Right lobe of liver (tissue), 6 donors: ENCODE measurements around the gene AFF2. TPM values are rescaled to one million over a fixed set of nuclear protein-coding genes. Genes with fewer than 3 reads are reported as not detected.

Experiments
- ATAC-seq, 4 donors: fragments of 200-7000 bp; cut with Tn5 transposase; one replicate each; pipeline ENCODE4 v1.9.1; 2020; ENCODE audit warnings: mild to moderate bottlenecking in 4 of 4, moderate library complexity in 4 of 4
- DNase-seq, 3 donors: peaks; one replicate each; pipeline ENCODE4 v3.0.0-alpha.2; 2020
- H3K27ac ChIP-seq, 3 donors: fragments of 200-600 bp; one replicate each; pipeline ENCODE4 v1.8.0; 2022
- H3K27me3 ChIP-seq, 2 donors: fragments of 200-600 bp; one replicate each; pipeline ENCODE4 v1.8.0; 2022
- H3K36me3 ChIP-seq, 4 donors: fragments of 200-600 bp; sonication (generic) in 1 of 4; one replicate each; pipeline versions ENCODE4 v1.5.1 to v1.8.0; 2017 to 2022; ENCODE audit warnings: control low read depth in 1 of 4
- H3K4me1 ChIP-seq, 4 donors: fragments of 200-600 bp; sonication (generic) in 1 of 4; one replicate each; pipeline versions ENCODE4 v1.5.1 to v1.8.0; 2017 to 2022; ENCODE audit warnings: control low read depth in 1 of 4
- H3K4me3 ChIP-seq, 3 donors: fragments of 200-600 bp; one replicate each; pipeline ENCODE4 v1.8.0; 2022
- H3K9me3 ChIP-seq, 4 donors: fragments of 200-600 bp; sonication (generic) in 1 of 4; one replicate each; pipeline versions ENCODE4 v1.5.1 to v1.8.0; 2017 to 2022; ENCODE audit warnings: control low read depth in 1 of 4
- POLR2A ChIP-seq: fragments of 450-650 bp; IDR thresholded peaks from one replicate; pipeline ENCODE4 v1.6.1; 2017; ENCODE audit warnings: antibody characterized with exemption, mild to moderate bottlenecking
- WGBS: methylation state at CpG from one replicate; pipeline ENCODE4 v1.1.6; 2018; ENCODE audit warnings: low coverage, low lambda C conversion rate; ENCODE audit not compliant: insufficient coverage; ENCODE audit errors: missing lambda C conversion rate; 5-methylcytosine and 5-hydroxymethylcytosine counted together
- intact Hi-C, 2 donors: fragments of 100-400 bp; cut with DNase I; formaldehyde crosslinking; loops; one replicate each; pipeline versions ENCODE4 v1.11.2 to v1.14.1; 2022
- total RNA-seq, 6 experiments: library from RNA; depleted of rRNA in 2 of 6; stranded (reverse); fragments of >200 nt in 2 of 6; fragmentation: NEBNext Ultra II Directional in 3 of 6; extraction: Animal tissue kit (Norgen Biotek cat#: 25700) in 3 of 6; gene quantifications; one replicate each; pipeline versions ENCODE4 v1.1.0 to v1.2.4, GENCODE V29; 2016 to 2023
- TF ChIP-seq, protein P1 (sequence below), 4 donors: fragments of 200-600 bp in 3 of 4; fragments of 450-650 bp in 1 of 4; IDR thresholded peaks; one replicate each; pipeline versions ENCODE4 v1.5.1 to v1.8.0; 2016 to 2022; ENCODE audit warnings: antibody characterized with exemption in 4 of 4, mild to moderate bottlenecking in 2 of 4
- donor health status: DM: no; HTN: yes; CAD: no.
- donor health status: DM: no; HTN: no; CAD: no.
- donor health status: DM: no; HTN: no; CAD: no.
- donor health status: DM: no; HTN: yes; CAD: no.
- donor health status: DM: no; HTN: yes; CAD: no.

AFF2 gene
- total RNA-seq, 6 experiments from 2014 or later = 0.06 to 1.9 (median 0.15) TPM

DNA sequence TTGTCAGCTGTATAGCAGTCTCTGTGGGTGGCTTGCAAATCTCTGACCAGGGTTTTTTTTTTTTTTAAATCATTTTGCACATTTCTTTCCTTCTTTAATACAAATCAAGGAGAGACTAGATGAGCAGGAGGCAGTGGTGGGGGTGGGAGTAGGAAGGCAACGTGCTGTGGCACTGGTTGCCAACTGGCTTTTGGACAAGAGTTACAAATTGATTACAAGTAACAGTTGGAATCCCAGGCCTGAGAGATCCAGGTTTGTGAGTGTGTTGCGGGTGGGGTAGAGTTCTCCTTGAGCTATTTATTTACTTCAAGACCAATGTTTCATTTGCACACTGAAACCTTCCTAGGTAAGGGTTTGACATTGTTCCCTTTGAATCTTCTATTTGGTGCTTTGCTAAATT lies 325.3 kb downstream of the AFF2 start:
- ATAC-seq (no peak), DNase-seq (no peak)
- no peaks in the 10 kb centered on the region for H3K9me3 ChIP-seq
- no peak overlapping the region for H3K4me3 ChIP-seq
- H3K27me3 ChIP-seq = no peaks in the 10 kb centered on the region
- TF ChIP-seq, protein P1, sequence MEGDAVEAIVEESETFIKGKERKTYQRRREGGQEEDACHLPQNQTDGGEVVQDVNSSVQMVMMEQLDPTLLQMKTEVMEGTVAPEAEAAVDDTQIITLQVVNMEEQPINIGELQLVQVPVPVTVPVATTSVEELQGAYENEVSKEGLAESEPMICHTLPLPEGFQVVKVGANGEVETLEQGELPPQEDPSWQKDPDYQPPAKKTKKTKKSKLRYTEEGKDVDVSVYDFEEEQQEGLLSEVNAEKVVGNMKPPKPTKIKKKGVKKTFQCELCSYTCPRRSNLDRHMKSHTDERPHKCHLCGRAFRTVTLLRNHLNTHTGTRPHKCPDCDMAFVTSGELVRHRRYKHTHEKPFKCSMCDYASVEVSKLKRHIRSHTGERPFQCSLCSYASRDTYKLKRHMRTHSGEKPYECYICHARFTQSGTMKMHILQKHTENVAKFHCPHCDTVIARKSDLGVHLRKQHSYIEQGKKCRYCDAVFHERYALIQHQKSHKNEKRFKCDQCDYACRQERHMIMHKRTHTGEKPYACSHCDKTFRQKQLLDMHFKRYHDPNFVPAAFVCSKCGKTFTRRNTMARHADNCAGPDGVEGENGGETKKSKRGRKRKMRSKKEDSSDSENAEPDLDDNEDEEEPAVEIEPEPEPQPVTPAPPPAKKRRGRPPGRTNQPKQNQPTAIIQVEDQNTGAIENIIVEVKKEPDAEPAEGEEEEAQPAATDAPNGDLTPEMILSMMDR (IDR thresholded peaks at IDR 0.05) = no peak
- WGBS = 27% methylated on average over 2 of the region's 2 CpGs
- intact Hi-C loops = no loop called here
- H3K4me1 ChIP-seq = no peaks in the 10 kb centered on the region
- H3K36me3 ChIP-seq = no peaks in the 10 kb centered on the region
- no peak overlapping the region for H3K27ac ChIP-seq

DNA sequence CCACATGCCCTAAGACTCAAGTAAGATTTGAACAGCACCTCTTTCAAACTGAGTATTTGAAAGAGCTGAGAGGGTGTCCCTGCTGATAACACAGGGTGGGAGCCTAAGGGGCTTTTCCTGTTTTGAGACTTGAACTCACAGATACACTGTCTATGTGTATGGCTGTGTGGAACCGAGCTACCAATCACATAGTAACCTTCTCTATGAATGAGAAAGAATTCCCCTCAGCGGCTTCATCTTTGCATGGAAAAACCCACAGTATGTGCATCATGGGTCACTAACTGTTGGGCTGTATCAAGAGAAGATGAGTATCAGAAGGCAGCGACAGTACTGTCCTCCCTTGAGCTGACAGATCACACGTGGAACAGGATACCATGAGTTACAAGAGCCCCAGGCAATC lies 336.3 kb downstream of the AFF2 start:
- TF ChIP-seq, protein P1 (IDR thresholded peaks at IDR 0.05) = no peak
- TF ChIP-seq POLR2A = no peak
- no peak for DNase-seq
- no peaks in the 10 kb centered on the region for H3K36me3 ChIP-seq
- no peak for ATAC-seq
- no peak overlapping the region for H3K4me3 ChIP-seq
- no peaks in the 10 kb centered on the region for H3K27me3 ChIP-seq
- no peak overlapping the region for H3K27ac ChIP-seq
- H3K4me1 ChIP-seq = no peaks in the 10 kb centered on the region
- intact Hi-C loops = no loop called here
- 27% methylated on average over 4 of the region's 4 CpGs for WGBS
- H3K9me3 ChIP-seq = no peaks in the 10 kb centered on the region

DNA sequence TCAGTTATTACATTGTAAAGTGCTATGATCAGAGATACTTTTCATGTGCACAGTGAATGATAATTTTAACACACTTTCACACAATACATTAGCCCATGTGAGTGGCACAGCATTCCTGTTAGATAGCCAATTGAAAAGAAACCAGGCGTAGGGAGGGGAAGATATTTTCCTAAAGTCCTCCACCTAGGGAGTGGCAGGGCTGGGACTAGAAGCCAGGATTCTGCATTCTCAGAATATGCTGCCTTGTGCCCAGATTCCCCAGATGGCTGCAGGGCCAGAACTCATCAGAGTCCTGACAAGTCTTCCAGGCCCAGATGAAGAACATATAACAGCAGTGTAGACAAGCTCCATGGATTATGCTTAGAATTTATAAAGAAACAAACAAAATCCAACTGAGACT lies 350.2 kb downstream of the AFF2 start:
- Histone ChIP-seq H3K27me3 (no peaks in the 10 kb centered on the region), H3K4me1 (no peaks in the 10 kb centered on the region), H3K4me3 (no peak overlapping the region), H3K27ac (no peak overlapping the region), H3K9me3 (no peaks in the 10 kb centered on the region), H3K36me3 (no peaks in the 10 kb centered on the region)
- intact Hi-C loops = no loop called here
- ATAC-seq (no peak), DNase-seq (no peak)
- 31% methylated on average over 1 of the region's 1 CpG for WGBS
- TF ChIP-seq, protein P1 (IDR thresholded peaks at IDR 0.05) = no peak
- no peak for TF ChIP-seq POLR2A

DNA sequence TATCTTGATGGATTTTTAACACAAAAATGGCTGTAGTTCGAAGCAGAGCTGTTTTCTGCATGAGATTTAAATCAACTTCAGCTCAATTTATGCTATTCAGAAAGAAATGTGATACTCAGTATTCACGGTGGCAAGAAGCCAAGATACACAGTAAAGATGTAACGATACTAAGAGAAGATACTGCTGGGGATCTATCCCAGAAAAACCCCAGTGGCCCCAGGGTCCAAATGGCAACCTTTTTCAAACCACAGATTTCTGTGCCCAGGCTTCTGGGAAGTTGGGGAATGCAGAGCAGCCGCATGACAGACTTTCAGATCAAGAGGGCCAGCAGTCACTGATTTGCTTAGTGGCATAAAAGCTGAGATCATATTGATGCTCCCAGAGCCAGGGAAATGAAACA lies 353.9 kb downstream of the AFF2 start:
- no peak for TF ChIP-seq POLR2A
- TF ChIP-seq, protein P1 (IDR thresholded peaks at IDR 0.05) = no peak
- Histone ChIP-seq H3K27ac (no peak overlapping the region), H3K27me3 (no peaks in the 10 kb centered on the region), H3K36me3 (no peaks in the 10 kb centered on the region), H3K4me1 (no peaks in the 10 kb centered on the region), H3K9me3 (no peaks in the 10 kb centered on the region), H3K4me3 (no peak overlapping the region)
- intact Hi-C loops = no loop called here
- no peak for ATAC-seq
- no peak for DNase-seq
- WGBS = 40% methylated on average over 4 of the region's 4 CpGs

DNA sequence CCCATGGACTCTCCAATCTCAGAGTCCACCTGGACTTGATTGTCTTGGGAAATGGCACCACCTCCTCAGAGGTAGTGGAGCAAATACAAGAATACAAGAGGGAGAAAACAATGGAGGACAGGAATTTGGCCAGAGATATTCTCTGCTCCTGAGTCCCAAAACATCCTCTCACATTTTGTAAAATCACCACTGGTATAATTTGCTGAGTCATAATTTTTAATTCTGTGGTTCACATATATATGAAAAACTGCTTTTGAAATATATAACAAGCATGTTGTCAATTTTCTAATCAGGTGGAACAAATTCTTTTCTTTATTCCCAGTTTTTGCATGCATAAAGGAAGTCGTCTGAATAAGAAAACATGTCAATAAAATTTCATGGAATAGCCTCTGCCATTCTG lies 356.1 kb downstream of the AFF2 start:
- H3K27me3 ChIP-seq = no peaks in the 10 kb centered on the region
- H3K9me3 ChIP-seq = no peaks in the 10 kb centered on the region
- H3K36me3 ChIP-seq = no peaks in the 10 kb centered on the region
- no peak overlapping the region for H3K27ac ChIP-seq
- WGBS = 16% methylated on average over 1 of the region's 1 CpG
- H3K4me1 ChIP-seq = no peaks in the 10 kb centered on the region
- ATAC-seq (no peak), DNase-seq (no peak)
- intact Hi-C loops = no loop called here
- no peak for TF ChIP-seq POLR2A
- TF ChIP-seq, protein P1 (IDR thresholded peaks at IDR 0.05) = no peak
- H3K4me3 ChIP-seq = no peak overlapping the region
